IPS DF 4.7 (cell line): ENCODE data around the gene PDIA5.

Experiments
- DNase-seq: peaks from one replicate; pipeline ENCODE4 v3.0.0-alpha.2; 2013; ENCODE audit warnings: low spot score; ENCODE audit errors: extremely low read depth

The PDIA5 gene

GRCh38 chr3:123161167-123161566 is 94.3 kb downstream of the PDIA5 start:
- no peak for DNase-seq

- DNase-seq: no peak
Measured at GRCh38 chr3:123163141-123163540, 96.3 kb downstream of the PDIA5 start.

- no peak for DNase-seq
Measured at GRCh38 chr3:123165163-123165562, 98.3 kb downstream of the PDIA5 start.

- DNase-seq: no peak
Measured at GRCh38 chr3:123167686-123168085, 100.9 kb downstream of the PDIA5 start.

- no peak for DNase-seq
Measured at GRCh38 chr3:123168122-123168521, 101.3 kb downstream of the PDIA5 start.

GRCh38 chr3:123168605-123169004 is 101.8 kb downstream of the PDIA5 start:
- no peak for DNase-seq

- DNase-seq: no peak
Measured at GRCh38 chr3:123169492-123169929, 102.7 kb downstream of the PDIA5 start.

- no peak for DNase-seq
Measured at GRCh38 chr3:123169930-123170329, 103.1 kb downstream of the PDIA5 start.

- DNase-seq: no peak
Measured at GRCh38 chr3:123180791-123181190, 114.0 kb downstream of the PDIA5 start.

- DNase-seq: no peak
Measured at GRCh38 chr3:123186695-123187094, 119.9 kb downstream of the PDIA5 start.

GRCh38 chr3:123188058-123188457 is 121.2 kb downstream of the PDIA5 start:
- no peak for DNase-seq

- no peak for DNase-seq
Measured at GRCh38 chr3:123193448-123194101, 126.8 kb downstream of the PDIA5 start.

GRCh38 chr3:123194552-123194951 is 127.7 kb downstream of the PDIA5 start:
- peak; percentile 66 for DNase-seq

GRCh38 chr3:123198372-123198771 is 131.5 kb downstream of the PDIA5 start:
- DNase-seq: no peak

GRCh38 chr3:123201223-123201556 is 134.4 kb downstream of the PDIA5 start:
- DNase-seq: no peak

GRCh38 chr3:123201557-123202427 is 135.0 kb downstream of the PDIA5 start, which contains the start of gene SEC22A:
Gene SEC22A, plus strand, starts transcription at chr3:123201943. Its CDS starts 7,275 bp downstream, at chr3:123209218.
- peak; percentile 88 for DNase-seq

- DNase-seq: no peak
Measured at GRCh38 chr3:123202451-123202850, 135.6 kb downstream of the PDIA5 start.
